HCT116 (cell line): ENCODE results near the gene PKIB. TPM values are rescaled to one million over a fixed set of nuclear protein-coding genes. Genes with fewer than 3 reads are reported as not detected.

Experiments
- total RNA-seq: library from RNA; stranded (reverse); gene quantifications from one replicate; pipeline ENCODE4 v1.2.1, GENCODE V29; 2021; ENCODE audit not compliant: unreplicated experiment

The PKIB gene
- total RNA-seq, 1 experiment from 2014 or later = 24.0 TPM

Other genes with a start within 250 kb of the PKIB start
- 19.8 TPM for gene HSF2, start 210.8 kb upstream of the PKIB start, total RNA-seq
- gene SERINC1, start 138.6 kb upstream of the PKIB start, total RNA-seq = 45.2 TPM
- gene FABP7, start 169.3 kb downstream of the PKIB start, total RNA-seq = not detected
- gene SMPDL3A, start 178.9 kb downstream of the PKIB start, total RNA-seq = 2.4 TPM